Fibroblast of pulmonary artery (primary cell): ENCODE data around the gene LCNL1.

ENCODE experiments used
- DNase-seq: peaks from one replicate; pipeline ENCODE4 v3.0.0-alpha.2; 2010; ENCODE audit warnings: low read depth
- H3K4me3 ChIP-seq: replicated peaks from 2 replicates; pipeline ENCODE4 v1.5.1; 2011; ENCODE audit warnings: low read depth, mild to moderate bottlenecking, control low read depth, low read length, moderate library complexity
- TF ChIP-seq, protein P1 (sequence below): IDR thresholded peaks from 2 replicates; pipeline ENCODE4 v1.5.1; 2011; ENCODE audit warnings: mild to moderate bottlenecking, control low read depth, low read length, inconsistent platforms; ENCODE audit errors: missing control alignments

LCNL1 gene

DNA sequence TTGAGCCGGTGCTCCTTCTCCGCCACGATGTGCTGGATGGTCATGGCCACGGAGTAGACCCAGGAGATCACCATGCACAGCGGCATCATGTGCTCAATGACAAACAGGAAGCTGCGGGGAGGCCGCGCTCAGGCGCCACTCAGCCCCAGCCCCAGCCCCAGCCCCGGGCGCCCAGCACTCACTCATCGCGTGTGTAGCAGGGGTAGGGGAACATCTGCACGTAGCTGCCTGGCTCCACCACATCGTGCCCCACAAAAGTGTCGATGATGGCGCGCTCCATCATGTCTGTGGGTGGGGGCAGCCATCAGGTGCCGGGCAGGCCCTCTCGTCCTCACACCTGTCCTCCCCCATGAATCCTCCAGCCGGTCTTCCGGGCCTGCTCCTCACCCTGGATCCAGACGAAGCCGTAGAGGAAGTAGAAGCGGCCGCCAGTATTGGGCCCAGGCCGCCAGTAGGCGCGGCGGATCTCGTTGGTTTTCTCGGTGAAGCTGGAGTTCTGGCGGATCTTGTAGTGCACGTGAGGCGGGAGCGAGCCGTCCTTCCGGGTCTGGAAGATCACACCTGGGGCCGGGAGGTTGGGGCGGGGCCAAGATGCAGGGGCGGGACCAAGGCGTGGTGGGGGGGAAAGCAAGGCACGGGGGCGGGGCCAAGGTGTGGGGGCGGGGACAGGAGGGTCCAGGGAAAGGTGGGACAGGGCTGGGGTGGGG lies 35.2 kb downstream of the LCNL1 start:
- TF ChIP-seq, protein P1, sequence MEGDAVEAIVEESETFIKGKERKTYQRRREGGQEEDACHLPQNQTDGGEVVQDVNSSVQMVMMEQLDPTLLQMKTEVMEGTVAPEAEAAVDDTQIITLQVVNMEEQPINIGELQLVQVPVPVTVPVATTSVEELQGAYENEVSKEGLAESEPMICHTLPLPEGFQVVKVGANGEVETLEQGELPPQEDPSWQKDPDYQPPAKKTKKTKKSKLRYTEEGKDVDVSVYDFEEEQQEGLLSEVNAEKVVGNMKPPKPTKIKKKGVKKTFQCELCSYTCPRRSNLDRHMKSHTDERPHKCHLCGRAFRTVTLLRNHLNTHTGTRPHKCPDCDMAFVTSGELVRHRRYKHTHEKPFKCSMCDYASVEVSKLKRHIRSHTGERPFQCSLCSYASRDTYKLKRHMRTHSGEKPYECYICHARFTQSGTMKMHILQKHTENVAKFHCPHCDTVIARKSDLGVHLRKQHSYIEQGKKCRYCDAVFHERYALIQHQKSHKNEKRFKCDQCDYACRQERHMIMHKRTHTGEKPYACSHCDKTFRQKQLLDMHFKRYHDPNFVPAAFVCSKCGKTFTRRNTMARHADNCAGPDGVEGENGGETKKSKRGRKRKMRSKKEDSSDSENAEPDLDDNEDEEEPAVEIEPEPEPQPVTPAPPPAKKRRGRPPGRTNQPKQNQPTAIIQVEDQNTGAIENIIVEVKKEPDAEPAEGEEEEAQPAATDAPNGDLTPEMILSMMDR: no peak
- no peak overlapping the region for H3K4me3 ChIP-seq
- DNase-seq: no peak

DNA sequence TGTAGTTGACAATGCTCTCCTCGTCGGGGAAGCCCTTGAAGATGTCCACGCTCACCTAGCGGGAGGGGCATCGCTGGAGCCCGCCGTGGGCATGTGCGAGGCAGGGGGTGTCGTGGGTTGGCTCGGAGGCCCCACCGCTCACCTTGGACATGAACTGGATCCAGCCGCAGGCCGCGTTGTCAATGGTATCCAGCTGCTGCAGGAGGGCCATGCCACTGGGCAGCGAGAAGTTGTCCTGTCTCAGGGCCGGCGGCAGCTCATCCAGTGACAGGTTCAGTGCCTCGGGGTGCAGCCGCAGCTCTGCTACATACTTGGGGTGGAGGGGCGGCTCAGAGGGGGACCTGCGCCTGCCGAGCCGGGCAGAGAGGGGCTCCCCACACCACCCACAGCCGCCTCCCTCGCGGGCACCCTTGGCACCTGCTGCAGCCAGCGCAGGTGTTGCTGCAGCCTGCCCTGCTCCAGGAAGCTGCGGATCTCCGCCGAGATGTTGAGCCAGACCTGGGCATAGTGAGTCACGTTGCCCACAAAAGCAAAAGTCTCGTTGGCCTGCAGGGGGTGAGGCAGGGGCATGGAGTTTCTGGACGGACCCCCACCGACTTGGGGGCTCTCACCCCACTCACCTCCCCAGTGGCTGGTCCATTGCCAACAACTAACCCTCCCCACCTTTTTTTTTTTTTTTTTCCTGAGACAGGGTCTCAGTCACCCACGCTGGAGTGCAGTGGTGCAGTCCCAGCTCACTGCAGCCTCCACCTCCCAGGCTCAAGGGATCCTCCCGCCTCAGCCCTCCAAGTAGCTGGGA lies 36.2 kb downstream of the LCNL1 start:
- TF ChIP-seq, protein P1: no peak
- DNase-seq: no peak
- H3K4me3 ChIP-seq: no peak overlapping the region

DNA sequence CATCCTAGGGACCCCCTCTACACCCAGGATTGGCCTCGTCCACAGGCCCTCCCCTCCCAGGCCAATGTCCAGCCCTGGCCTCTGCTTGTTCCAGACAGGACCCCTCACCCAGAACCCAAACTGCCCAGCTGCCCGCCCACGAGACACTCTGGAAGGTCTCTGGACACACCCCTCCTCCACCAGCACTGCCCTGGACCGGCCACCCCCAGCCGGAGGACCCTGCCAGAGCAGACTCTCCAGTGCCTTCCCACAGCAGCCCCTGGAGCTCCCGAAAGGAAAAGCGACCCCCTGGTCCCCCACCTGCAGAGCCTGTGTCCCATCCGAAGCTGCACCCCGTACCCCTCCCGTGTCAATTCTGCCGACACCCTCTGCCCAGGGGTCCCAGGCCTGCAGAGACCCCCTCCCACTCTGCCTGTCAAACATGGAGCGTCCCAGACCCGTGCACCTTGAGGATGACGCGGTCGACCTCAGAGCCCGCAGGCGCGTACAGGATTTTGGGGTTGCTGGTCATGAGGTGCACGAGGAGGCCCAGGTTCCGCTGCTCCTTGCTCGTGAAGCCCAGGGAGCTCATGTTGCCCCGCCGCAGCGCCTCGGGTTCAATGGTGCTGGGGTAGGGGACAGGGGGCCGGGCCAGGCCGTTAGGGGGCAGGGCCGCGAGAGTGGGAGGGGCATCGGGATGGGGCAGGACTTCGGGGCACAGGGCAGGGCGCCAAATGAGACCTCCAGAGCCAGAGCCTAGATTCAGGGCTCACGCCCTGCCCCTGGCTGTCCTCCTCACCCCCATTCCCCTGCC lies 37.3 kb downstream of the LCNL1 start:
- H3K4me3 ChIP-seq: no peak overlapping the region
- TF ChIP-seq, protein P1: no peak
- DNase-seq: no peak

DNA sequence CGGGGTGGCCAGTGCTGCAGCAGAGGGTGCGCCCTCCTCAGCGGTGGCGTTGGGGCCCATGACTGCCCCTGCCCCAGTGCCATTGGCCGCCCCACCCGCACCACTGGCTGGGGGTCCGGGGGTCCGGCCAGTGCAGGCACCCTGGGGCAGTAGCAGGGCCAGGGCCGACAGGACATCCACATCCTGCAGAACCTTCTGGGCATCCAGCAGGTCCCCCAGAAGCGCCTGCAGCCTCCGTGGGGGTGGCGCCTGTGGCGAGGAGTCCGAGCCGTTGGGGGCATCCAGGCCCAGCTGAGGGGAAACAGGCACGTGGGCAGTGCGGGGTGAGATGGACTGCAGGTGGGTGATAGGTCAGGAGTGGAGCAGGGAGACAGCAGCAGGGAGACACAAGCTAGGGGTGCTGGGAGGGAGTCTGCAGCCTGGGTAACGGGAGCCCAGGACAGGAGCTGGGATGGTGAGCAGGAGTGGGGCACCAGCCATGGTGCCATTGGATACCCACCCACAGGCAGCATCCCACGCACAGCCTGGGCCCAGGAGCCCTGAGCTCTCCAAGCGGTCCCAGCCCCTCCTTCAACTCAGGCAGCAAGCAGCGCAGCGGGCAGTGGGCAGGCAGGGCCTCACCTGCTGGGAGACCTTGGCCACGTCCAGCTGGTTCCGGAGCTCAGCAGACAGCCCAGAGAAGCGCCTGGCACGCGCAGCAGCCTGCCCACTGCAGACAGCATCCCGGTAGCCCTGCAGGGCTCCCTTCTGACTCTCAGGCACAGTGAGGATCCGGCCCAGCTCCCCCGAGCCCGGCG lies 38.2 kb downstream of the LCNL1 start:
- DNase-seq: no peak
- TF ChIP-seq, protein P1: no peak
- no peak overlapping the region for H3K4me3 ChIP-seq

DNA sequence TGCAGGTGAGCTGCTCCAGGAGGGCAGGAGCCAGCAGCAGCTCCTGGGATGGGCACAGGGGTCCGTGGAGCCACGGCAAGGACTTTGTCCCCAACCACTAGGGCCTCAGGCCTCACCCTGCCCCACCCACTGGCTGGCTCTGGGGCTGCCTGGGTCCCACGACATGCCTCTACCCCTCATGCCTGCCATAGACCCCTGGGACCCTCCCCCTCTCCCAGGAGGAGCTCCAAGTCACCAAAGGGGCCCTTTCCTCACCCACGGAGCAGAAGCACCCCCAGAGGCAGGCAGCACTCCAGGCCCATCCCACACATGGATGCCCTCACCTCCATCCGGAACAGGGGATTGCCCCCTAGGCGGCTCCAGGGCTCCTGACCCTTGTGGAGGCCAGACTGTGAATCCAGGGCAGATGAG lies 38.8 kb downstream of the LCNL1 start:
- DNase-seq: no peak
- TF ChIP-seq, protein P1: no peak
- no peak overlapping the region for H3K4me3 ChIP-seq

DNA sequence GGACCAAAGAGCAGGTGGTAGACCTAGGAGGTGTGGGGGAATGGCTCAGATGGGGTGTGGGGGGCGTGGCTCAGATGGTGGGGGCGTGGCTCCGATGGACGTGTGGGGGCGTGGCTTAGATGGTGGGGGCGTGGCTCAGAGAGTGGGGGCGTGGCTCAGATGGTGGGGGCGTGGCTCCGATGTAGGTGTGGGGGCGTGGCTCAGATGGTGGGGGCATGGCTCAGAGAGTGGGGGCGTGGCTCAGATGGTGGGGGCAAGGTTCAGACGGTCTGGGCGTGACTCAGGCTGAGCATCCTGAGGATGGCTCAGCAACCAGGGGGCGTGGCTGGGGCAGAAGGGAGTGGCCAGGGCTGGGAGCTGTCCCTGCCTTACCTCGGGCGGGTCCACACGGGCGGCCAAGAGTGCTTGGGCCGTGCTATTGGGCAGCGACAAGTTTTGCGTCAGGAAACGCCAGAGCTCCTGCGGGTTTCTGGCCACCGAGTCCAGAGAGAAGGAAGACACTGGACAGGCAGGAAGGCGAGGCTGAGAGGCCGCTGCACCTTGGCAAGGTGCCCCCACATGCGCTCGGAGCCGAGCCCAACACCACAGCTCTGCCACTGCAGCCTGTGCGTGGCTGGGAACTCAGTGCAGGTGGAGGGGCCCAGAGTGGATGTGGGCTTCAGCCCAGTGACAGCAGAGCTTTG lies 39.3 kb downstream of the LCNL1 start:
- TF ChIP-seq, protein P1: no peak
- H3K4me3 ChIP-seq: no peak overlapping the region
- DNase-seq: peak; percentile 51
